SU-DHL-6 (cell line): Measurements from ENCODE around the gene DPP6.

Source experiments
- H2AFZ ChIP-seq: fragments of 200-600 bp; sonication (generic); 2 replicates; pipeline ENCODE4 v1.6.1; 2014; ENCODE audit warnings: low read depth, mild to moderate bottlenecking, moderate library complexity, mixed read lengths, antibody characterized with exemption, low read length; ENCODE audit not compliant: severe bottlenecking
- H3F3A ChIP-seq: fragments of 200-600 bp; shearing (Covaris generic); 2 replicates; pipeline ENCODE4 v1.6.0; 2016; ENCODE audit warnings: antibody characterized with exemption, mild to moderate bottlenecking; ENCODE audit not compliant: insufficient read depth
- H3K27ac ChIP-seq: fragments of 200-600 bp; sonication (generic); 2 replicates; pipeline ENCODE4 v1.5.1; 2016; ENCODE audit warnings: low read depth, mild to moderate bottlenecking, low read length, moderate library complexity, mixed read lengths
- H3K27me3 ChIP-seq: fragments of 200-600 bp; sonication (generic), shearing (Covaris generic); 2 replicates; pipeline ENCODE4 v1.6.0; 2014; ENCODE audit warnings: mild to moderate bottlenecking, low read length
- H3K36me3 ChIP-seq: fragments of 200-600 bp; sonication (generic); 2 replicates; pipeline ENCODE4 v1.6.1; 2014; ENCODE audit warnings: mild to moderate bottlenecking, low read length, mixed read lengths
- H3K4me2 ChIP-seq: fragments of 300-600, 200-600 bp; shearing (Covaris generic), sonication (generic); 2 replicates; pipeline ENCODE4 v1.6.0; 2014; ENCODE audit warnings: low read length, low read depth, mild to moderate bottlenecking; ENCODE audit not compliant: poor library complexity, severe bottlenecking
- H3K4me3 ChIP-seq: fragments of 200-600 bp; sonication (generic); 2 replicates; pipeline ENCODE4 v1.5.1; 2014; ENCODE audit warnings: antibody characterized with exemption, low read length, mild to moderate bottlenecking, mixed read lengths; ENCODE audit not compliant: insufficient read depth, poor library complexity, severe bottlenecking
- H3K79me2 ChIP-seq: fragments of 200-600 bp; sonication (generic); 2 replicates; pipeline ENCODE4 v1.6.1; 2014; ENCODE audit warnings: mild to moderate bottlenecking, low read length, moderate library complexity; ENCODE audit not compliant: insufficient read depth
- H3K9ac ChIP-seq: fragments of 200-600 bp; sonication (generic); 2 replicates; pipeline ENCODE4 v1.7.0; 2014; ENCODE audit warnings: mild to moderate bottlenecking, low read length
- H3K9me2 ChIP-seq: fragments of 200-600 bp; sonication (generic); replicated peaks from 2 replicates; pipeline ENCODE4 v1.6.1; 2014; ENCODE audit warnings: low read length; ENCODE audit not compliant: insufficient read depth
- H3K9me3 ChIP-seq: fragments of 200-600 bp; sonication (generic); 2 replicates; pipeline ENCODE4 v1.6.1; 2014; ENCODE audit warnings: low read length, mixed read lengths; ENCODE audit not compliant: insufficient read depth
- H4K20me1 ChIP-seq: fragments of 200-600 bp; sonication (generic); 2 replicates; pipeline ENCODE4 v1.6.1; 2014; ENCODE audit warnings: low read depth, mild to moderate bottlenecking, antibody characterized with exemption, low read length, moderate library complexity, mixed read lengths
- CTCF ChIP-seq: fragments of 200-600 bp; sonication (generic); IDR thresholded peaks from one replicate; pipeline ENCODE4 v1.5.1; 2017; ENCODE audit warnings: antibody characterized with exemption, mild to moderate bottlenecking, low read length, moderate library complexity; ENCODE audit not compliant: insufficient read depth, poor library complexity, severe bottlenecking
- EZH2phosphoT487 ChIP-seq: fragments of 200-600 bp; sonication (generic), shearing (Covaris generic); conservative IDR thresholded peaks from 2 replicates; pipeline ENCODE4 v1.6.1; 2018; ENCODE audit warnings: mild to moderate bottlenecking, antibody characterized with exemption, low read length, moderate library complexity, mixed read lengths

The DPP6 gene

GRCh38 chr7:154741131-154741530 is 688.9 kb downstream of the DPP6 start:
- no peaks in the 10 kb centered on the region for H3K36me3 ChIP-seq
- H3K4me2 ChIP-seq, result no peak overlapping the region
- no peak for TF ChIP-seq CTCF
- TF ChIP-seq EZH2phosphoT487, result no peak
- H3F3A ChIP-seq, result no peaks in the 10 kb centered on the region
- H3K9ac ChIP-seq, result no peak overlapping the region
- no peaks in the 10 kb centered on the region for H3K9me3 ChIP-seq
- H4K20me1 ChIP-seq, result no peaks in the 10 kb centered on the region
- H3K4me3 ChIP-seq, result no peak overlapping the region
- no peaks in the 10 kb centered on the region for H3K79me2 ChIP-seq
- H3K9me2 ChIP-seq, result no peaks in the 10 kb centered on the region
- no peak overlapping the region for H3K27ac ChIP-seq
- H2AFZ ChIP-seq, result no peak overlapping the region
- no peaks in the 10 kb centered on the region for H3K27me3 ChIP-seq

- Histone ChIP-seq H3K9ac (no peak overlapping the region), H2AFZ (no peak overlapping the region), H3K9me2 (no peaks in the 10 kb centered on the region), H3K27me3 (no peaks in the 10 kb centered on the region), H3K79me2 (no peaks in the 10 kb centered on the region), H3F3A (no peaks in the 10 kb centered on the region), H4K20me1 (no peaks in the 10 kb centered on the region), H3K36me3 (no peaks in the 10 kb centered on the region), H3K4me2 (no peak overlapping the region), H3K9me3 (no peaks in the 10 kb centered on the region), H3K4me3 (no peak overlapping the region), H3K27ac (no peak overlapping the region)
- TF ChIP-seq EZH2phosphoT487 (no peak), CTCF (no peak)
Observed at GRCh38 chr7:154743206-154743605, 691.0 kb downstream of the DPP6 start.

GRCh38 chr7:154744256-154744860 is 692.2 kb downstream of the DPP6 start:
- H3K9me3 ChIP-seq, result no peaks in the 10 kb centered on the region
- H4K20me1 ChIP-seq, result no peaks in the 10 kb centered on the region
- H3K27me3 ChIP-seq, result no peaks in the 10 kb centered on the region
- no peaks in the 10 kb centered on the region for H3F3A ChIP-seq
- no peak overlapping the region for H3K9ac ChIP-seq
- no peaks in the 10 kb centered on the region for H3K9me2 ChIP-seq
- H3K79me2 ChIP-seq, result no peaks in the 10 kb centered on the region
- H3K4me3 ChIP-seq, result no peak overlapping the region
- H3K36me3 ChIP-seq, result no peaks in the 10 kb centered on the region
- no peak overlapping the region for H3K4me2 ChIP-seq
- H3K27ac ChIP-seq, result no peak overlapping the region
- TF ChIP-seq EZH2phosphoT487 (no peak), CTCF (peak; percentile 85)
- H2AFZ ChIP-seq, result no peak overlapping the region
